Loucy (cell line): ENCODE measurements around the gene SEPTIN2.
A peak's percentile ranks its signal among the peaks of the same experiment; 100 is the strongest.

Experiments used
- H2AFZ ChIP-seq: fragments of 200-600 bp; sonication (generic); 2 replicates; pipeline ENCODE4 v1.6.0; 2016; ENCODE audit warnings: antibody characterized with exemption, mild to moderate bottlenecking, low read length, moderate library complexity
- H3F3A ChIP-seq: fragments of 200-600 bp; 2 replicates; pipeline ENCODE4 v1.6.0; 2016; ENCODE audit warnings: antibody characterized with exemption, low read depth, mild to moderate bottlenecking
- H3K27me3 ChIP-seq: fragments of 200-600 bp; sonication (generic); 2 replicates; pipeline ENCODE4 v1.6.1; 2014; ENCODE audit warnings: low read length, mild to moderate bottlenecking; ENCODE audit not compliant: insufficient read depth, poor library complexity, severe bottlenecking
- H3K36me3 ChIP-seq: fragments of 200-600 bp; sonication (generic); 2 replicates; pipeline ENCODE4 v1.6.1; 2016; ENCODE audit warnings: low read length; ENCODE audit not compliant: insufficient read depth
- H3K4me1 ChIP-seq: fragments of 200-600 bp; sonication (generic); 2 replicates; pipeline ENCODE4 v1.5.1; 2014; ENCODE audit warnings: low read length, mild to moderate bottlenecking; ENCODE audit not compliant: insufficient read depth, poor library complexity, severe bottlenecking
- H3K4me2 ChIP-seq: fragments of 200-600 bp; sonication (generic); 2 replicates; pipeline ENCODE4 v1.6.0; 2014; ENCODE audit warnings: antibody characterized with exemption, low read length, low read depth, mild to moderate bottlenecking; ENCODE audit not compliant: poor library complexity, severe bottlenecking
- H3K4me3 ChIP-seq: fragments of 200-600 bp; sonication (generic); 2 replicates; pipeline ENCODE4 v1.5.1; 2014; ENCODE audit warnings: low read length, mild to moderate bottlenecking, mixed read lengths; ENCODE audit not compliant: poor library complexity, severe bottlenecking
- H3K79me2 ChIP-seq: fragments of 200-600 bp; sonication (generic); 2 replicates; pipeline ENCODE4 v1.6.1; 2014; ENCODE audit warnings: low read length; ENCODE audit not compliant: insufficient read depth
- H3K9ac ChIP-seq: fragments of 200-600 bp; sonication (generic); 2 replicates; pipeline ENCODE4 v1.6.0; 2014; ENCODE audit warnings: mild to moderate bottlenecking, low read depth, low read length, moderate library complexity; ENCODE audit not compliant: poor library complexity, severe bottlenecking
- H3K9me2 ChIP-seq: fragments of 200-600 bp; sonication (generic); replicated peaks from 2 replicates; pipeline ENCODE4 v1.6.1; 2016; ENCODE audit warnings: low read depth, low read length, mixed read lengths
- H3K9me3 ChIP-seq: fragments of 200-600 bp; sonication (generic); 2 replicates; pipeline ENCODE4 v1.6.1; 2014; ENCODE audit warnings: mild to moderate bottlenecking, antibody characterized with exemption, low read length, low read depth; ENCODE audit not compliant: insufficient read depth
- H4K20me1 ChIP-seq: fragments of 200-600 bp; sonication (generic); 2 replicates; pipeline ENCODE4 v1.6.0; 2014; ENCODE audit warnings: antibody characterized with exemption, low read length, mild to moderate bottlenecking; ENCODE audit not compliant: insufficient read depth, poor library complexity, severe bottlenecking
- EZH2phosphoT487 ChIP-seq: fragments of 200-600 bp; IDR thresholded peaks from 2 replicates; pipeline ENCODE4 v1.6.1; 2018; ENCODE audit warnings: antibody characterized with exemption, mild to moderate bottlenecking, moderate library complexity, borderline replicate concordance
- TF ChIP-seq, protein P1 (sequence below): fragments of 200-600 bp; sonication (generic); conservative IDR thresholded peaks from 2 replicates; pipeline ENCODE4 v1.5.1; 2014; ENCODE audit warnings: mild to moderate bottlenecking, antibody characterized with exemption, low read length

Gene SEPTIN2

DNA sequence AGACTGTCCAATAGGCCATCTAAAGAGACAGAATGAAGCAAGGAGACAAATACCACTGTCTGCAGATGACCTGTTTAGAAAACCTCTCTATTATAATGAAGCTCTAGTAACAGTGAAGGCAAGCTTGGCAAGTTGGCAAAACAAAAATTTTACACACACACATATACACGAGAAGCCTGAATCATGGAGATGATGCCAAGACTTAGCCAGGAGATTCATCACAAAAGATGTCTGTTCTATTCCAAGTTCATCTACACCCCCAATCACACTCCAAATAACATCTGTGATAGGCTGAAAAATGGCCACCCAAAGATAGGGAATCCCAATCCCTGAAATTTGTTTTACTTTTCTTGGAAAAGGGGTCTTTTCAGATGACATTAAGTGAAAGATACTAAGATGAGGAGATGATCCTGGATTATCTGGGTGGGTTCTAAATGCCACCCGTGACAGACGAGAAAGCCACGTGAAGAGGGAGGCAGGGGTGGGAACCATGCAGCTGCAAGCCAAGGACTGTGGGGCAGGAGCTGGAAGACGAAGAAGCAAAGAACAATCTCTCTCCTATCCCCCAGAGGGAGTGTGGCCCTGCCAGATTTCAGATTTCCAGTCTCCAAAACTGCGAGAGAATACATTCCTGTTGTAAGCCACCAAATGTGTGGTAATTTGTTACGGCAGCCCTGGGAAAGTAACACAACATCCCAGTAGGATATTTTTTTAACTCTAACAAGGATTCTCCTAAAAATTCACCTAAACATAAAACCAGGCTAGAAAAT, 20.2 kb upstream of the SEPTIN2 start:
- Histone ChIP-seq H3K79me2 (peaks cover 85% of the 10 kb centered on the region), H3K9ac (no peak overlapping the region), H4K20me1 (peaks cover 14% of the 10 kb centered on the region), H3K36me3 (peaks cover 10% of the 10 kb centered on the region; the same call in 1 of the 2 replicates), H3K9me2 (no peaks in the 10 kb centered on the region), H3K9me3 (no peaks in the 10 kb centered on the region), H2AFZ (no peak overlapping the region), H3K27me3 (no peaks in the 10 kb centered on the region), H3K4me2 (no peak overlapping the region), H3K4me1 (peaks cover 45% of the 10 kb centered on the region), H3K4me3 (no peak overlapping the region), H3F3A (peaks cover 8% of the 10 kb centered on the region; the same call in 1 of the 2 replicates)
- no peak for TF ChIP-seq EZH2phosphoT487
- TF ChIP-seq, protein P1, sequence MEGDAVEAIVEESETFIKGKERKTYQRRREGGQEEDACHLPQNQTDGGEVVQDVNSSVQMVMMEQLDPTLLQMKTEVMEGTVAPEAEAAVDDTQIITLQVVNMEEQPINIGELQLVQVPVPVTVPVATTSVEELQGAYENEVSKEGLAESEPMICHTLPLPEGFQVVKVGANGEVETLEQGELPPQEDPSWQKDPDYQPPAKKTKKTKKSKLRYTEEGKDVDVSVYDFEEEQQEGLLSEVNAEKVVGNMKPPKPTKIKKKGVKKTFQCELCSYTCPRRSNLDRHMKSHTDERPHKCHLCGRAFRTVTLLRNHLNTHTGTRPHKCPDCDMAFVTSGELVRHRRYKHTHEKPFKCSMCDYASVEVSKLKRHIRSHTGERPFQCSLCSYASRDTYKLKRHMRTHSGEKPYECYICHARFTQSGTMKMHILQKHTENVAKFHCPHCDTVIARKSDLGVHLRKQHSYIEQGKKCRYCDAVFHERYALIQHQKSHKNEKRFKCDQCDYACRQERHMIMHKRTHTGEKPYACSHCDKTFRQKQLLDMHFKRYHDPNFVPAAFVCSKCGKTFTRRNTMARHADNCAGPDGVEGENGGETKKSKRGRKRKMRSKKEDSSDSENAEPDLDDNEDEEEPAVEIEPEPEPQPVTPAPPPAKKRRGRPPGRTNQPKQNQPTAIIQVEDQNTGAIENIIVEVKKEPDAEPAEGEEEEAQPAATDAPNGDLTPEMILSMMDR: no peak

DNA sequence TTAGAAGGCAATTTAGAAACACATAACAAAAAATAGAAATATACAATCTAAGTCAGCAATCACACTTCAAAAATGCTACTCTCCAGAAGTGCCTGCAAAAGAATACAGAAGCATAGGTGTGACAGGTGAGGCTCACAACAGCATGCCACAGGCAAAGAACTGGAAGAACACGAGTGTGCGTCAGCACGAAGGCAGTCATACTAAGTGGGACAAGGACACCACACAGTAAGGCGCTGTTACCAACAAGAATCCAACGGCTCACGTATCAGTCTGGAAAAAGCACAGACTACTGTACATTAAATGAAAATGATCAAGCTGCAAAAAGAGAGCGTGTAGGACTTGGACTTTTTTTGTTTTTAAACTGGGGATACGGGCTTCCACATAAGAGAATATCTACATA, 19.0 kb upstream of the SEPTIN2 start:
- TF ChIP-seq, protein P1: no peak
- TF ChIP-seq EZH2phosphoT487: no peak
- peaks cover 13% of the 10 kb centered on the region for H4K20me1 ChIP-seq
- no peak overlapping the region for H3K9ac ChIP-seq
- no peak overlapping the region for H3K4me3 ChIP-seq
- no peak overlapping the region for H3K4me2 ChIP-seq
- no peak overlapping the region for H2AFZ ChIP-seq
- H3K79me2 ChIP-seq: peaks cover 82% of the 10 kb centered on the region
- peaks cover 36% of the 10 kb centered on the region for H3K4me1 ChIP-seq
- peaks cover 4% of the 10 kb centered on the region; the same call in 1 of the 2 replicates for H3F3A ChIP-seq
- H3K36me3 ChIP-seq: peaks cover 10% of the 10 kb centered on the region; the same call in 1 of the 2 replicates
- no peaks in the 10 kb centered on the region for H3K27me3 ChIP-seq
- no peaks in the 10 kb centered on the region for H3K9me2 ChIP-seq
- H3K9me3 ChIP-seq: no peaks in the 10 kb centered on the region

DNA sequence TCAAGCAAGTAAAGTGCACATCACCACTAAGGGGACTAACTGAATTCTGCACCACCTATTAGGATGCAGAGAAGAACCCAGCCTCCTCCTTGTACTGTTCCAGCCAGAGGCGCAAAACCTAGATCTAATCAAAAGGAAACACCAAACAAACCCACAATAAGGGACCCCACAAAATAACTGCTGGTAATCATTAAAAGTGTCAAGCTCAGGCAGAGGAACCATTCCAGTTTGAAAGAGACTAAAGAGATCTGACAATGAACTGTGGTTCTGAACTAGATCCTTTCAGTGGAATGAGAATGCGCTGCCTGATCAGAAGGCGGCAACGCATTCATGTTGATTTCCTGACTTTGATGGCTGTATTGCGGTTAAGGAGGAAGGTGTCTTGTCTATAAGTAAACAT, 17.1 kb upstream of the SEPTIN2 start:
- no peak overlapping the region for H2AFZ ChIP-seq
- H3K9me3 ChIP-seq: no peaks in the 10 kb centered on the region
- H3K79me2 ChIP-seq: peaks cover 82% of the 10 kb centered on the region
- H3K4me3 ChIP-seq: peak overlapping the region; percentile 62
- no peaks in the 10 kb centered on the region for H3K9me2 ChIP-seq
- H4K20me1 ChIP-seq: peaks cover 8% of the 10 kb centered on the region
- H3F3A ChIP-seq: peaks cover 4% of the 10 kb centered on the region; the same call in 1 of the 2 replicates
- no peaks in the 10 kb centered on the region for H3K27me3 ChIP-seq
- TF ChIP-seq EZH2phosphoT487: no peak
- TF ChIP-seq, protein P1: no peak
- peak overlapping the region; percentile 10 for H3K9ac ChIP-seq
- H3K4me2 ChIP-seq: peak overlapping the region; percentile 78
- H3K4me1 ChIP-seq: peaks cover 43% of the 10 kb centered on the region
- H3K36me3 ChIP-seq: peaks cover 10% of the 10 kb centered on the region; the same call in 1 of the 2 replicates
